Osteoblast (primary cell): ENCODE measurements around the gene PAIP2B. TPM values are rescaled to one million over a fixed set of nuclear protein-coding genes. Genes with fewer than 3 reads are reported as not detected.

Source experiments
- DNase-seq: peaks from one replicate; pipeline ENCODE4 v3.0.0; 2011; ENCODE audit warnings: low spot score, mixed read lengths; ENCODE audit not compliant: insufficient read length; ENCODE audit errors: missing footprints
- H2AFZ ChIP-seq: 2 replicates; pipeline ENCODE4 v1.6.0; 2011; ENCODE audit warnings: mild to moderate bottlenecking, low read length
- H3K27ac ChIP-seq: 2 replicates; pipeline ENCODE4 v1.5.1; 2011; ENCODE audit warnings: mild to moderate bottlenecking, low read depth, low read length, moderate library complexity
- H3K27me3 ChIP-seq: 2 replicates; pipeline ENCODE4 v1.6.0; 2012; ENCODE audit warnings: mild to moderate bottlenecking, control low read depth, inconsistent platforms, low read length, moderate library complexity; ENCODE audit not compliant: insufficient read depth
- H3K36me3 ChIP-seq: 2 replicates; pipeline ENCODE4 v1.5.1; 2011; ENCODE audit warnings: mild to moderate bottlenecking, low read length, control low read depth, moderate library complexity; ENCODE audit not compliant: insufficient read depth
- H3K4me1 ChIP-seq: 2 replicates; pipeline ENCODE4 v1.5.1; 2011; ENCODE audit warnings: mild to moderate bottlenecking, low read length, control low read depth, moderate library complexity; ENCODE audit not compliant: insufficient read depth
- H3K4me2 ChIP-seq: 2 replicates; pipeline ENCODE4 v1.6.0; 2011; ENCODE audit warnings: mild to moderate bottlenecking, low read length; ENCODE audit not compliant: insufficient read depth
- H3K4me3 ChIP-seq: fragments of 200-600 bp; sonication (generic); 3 replicates; pipeline ENCODE4 v1.5.1; 2012; ENCODE audit warnings: mild to moderate bottlenecking, low read length, inconsistent platforms; ENCODE audit not compliant: insufficient read depth
- H3K79me2 ChIP-seq: 2 replicates; pipeline ENCODE4 v1.6.0; 2012; ENCODE audit warnings: mild to moderate bottlenecking, low read length, control low read depth, inconsistent platforms; ENCODE audit not compliant: insufficient read depth
- H3K9me3 ChIP-seq: 2 replicates; pipeline ENCODE4 v1.5.1; 2011; ENCODE audit warnings: low read depth, low read length, control low read depth
- H4K20me1 ChIP-seq: 2 replicates; pipeline ENCODE4 v1.6.0; 2012; ENCODE audit warnings: mild to moderate bottlenecking, low read length, control low read depth; ENCODE audit not compliant: insufficient read depth
- CTCF ChIP-seq: IDR thresholded peaks from 2 replicates; pipeline ENCODE4 v1.5.1; 2011; ENCODE audit warnings: mild to moderate bottlenecking, low read depth, low read length, moderate library complexity; ENCODE audit errors: extremely low read depth
- total RNA-seq: library from RNA; depleted of rRNA; stranded (reverse); fragments of >200 nt; gene quantifications from 2 replicates; pipeline ENCODE4 v1.2.3, GENCODE V29; 2012

Gene PAIP2B
- total RNA-seq, 1 donor: 0.36 TPM

GRCh38 chr2:71261534-71261933 lies 34.6 kb upstream of the PAIP2B start:
- H3K36me3 ChIP-seq: no peaks in the 10 kb centered on the region
- H3K27me3 ChIP-seq: peaks cover 18% of the 10 kb centered on the region
- no peak overlapping the region for H3K4me2 ChIP-seq
- H4K20me1 ChIP-seq: no peaks in the 10 kb centered on the region
- H2AFZ ChIP-seq: no peak overlapping the region
- no peaks in the 10 kb centered on the region for H3K79me2 ChIP-seq
- DNase-seq: no peak
- no peak overlapping the region for H3K27ac ChIP-seq
- H3K9me3 ChIP-seq: no peaks in the 10 kb centered on the region
- no peak for TF ChIP-seq CTCF
- no peak overlapping the region for H3K4me3 ChIP-seq
- no peaks in the 10 kb centered on the region for H3K4me1 ChIP-seq

- Histone ChIP-seq H3K27me3 (peaks cover 16% of the 10 kb centered on the region), H3K4me1 (no peaks in the 10 kb centered on the region), H3K79me2 (no peaks in the 10 kb centered on the region), H3K4me3 (no peak overlapping the region), H3K4me2 (no peak overlapping the region), H4K20me1 (no peaks in the 10 kb centered on the region), H2AFZ (no peak overlapping the region), H3K36me3 (no peaks in the 10 kb centered on the region), H3K27ac (no peak overlapping the region), H3K9me3 (no peaks in the 10 kb centered on the region)
- no peak for DNase-seq
- no peak for TF ChIP-seq CTCF
Measured at GRCh38 chr2:71256421-71256820, 29.5 kb upstream of the PAIP2B start.

GRCh38 chr2:71254776-71255175 lies 27.9 kb upstream of the PAIP2B start:
- H4K20me1 ChIP-seq: no peaks in the 10 kb centered on the region
- no peak overlapping the region for H3K4me3 ChIP-seq
- H3K9me3 ChIP-seq: no peaks in the 10 kb centered on the region
- no peak overlapping the region for H3K27ac ChIP-seq
- no peaks in the 10 kb centered on the region for H3K79me2 ChIP-seq
- no peak overlapping the region for H3K4me2 ChIP-seq
- H3K36me3 ChIP-seq: no peaks in the 10 kb centered on the region
- no peak overlapping the region for H2AFZ ChIP-seq
- no peaks in the 10 kb centered on the region for H3K4me1 ChIP-seq
- H3K27me3 ChIP-seq: peaks cover 18% of the 10 kb centered on the region
- no peak for TF ChIP-seq CTCF
- DNase-seq: no peak

- Histone ChIP-seq H3K4me3 (no peak overlapping the region), H3K27ac (no peak overlapping the region), H3K79me2 (no peaks in the 10 kb centered on the region), H3K9me3 (no peaks in the 10 kb centered on the region), H3K4me2 (no peak overlapping the region), H2AFZ (no peak overlapping the region), H3K4me1 (no peaks in the 10 kb centered on the region), H3K36me3 (no peaks in the 10 kb centered on the region), H3K27me3 (peaks cover 18% of the 10 kb centered on the region), H4K20me1 (no peaks in the 10 kb centered on the region)
- TF ChIP-seq CTCF: no peak
- no peak for DNase-seq
Measured at GRCh38 chr2:71254078-71254477, 27.2 kb upstream of the PAIP2B start.
